AG09319 (cell line): ENCODE results near the gene THNSL1.

Source experiments
- DNase-seq: peaks from one replicate; pipeline ENCODE4 v3.0.0-alpha.2; 2010; ENCODE audit warnings: low read depth; ENCODE audit errors: extremely low read depth
- TF ChIP-seq, protein P1 (sequence below): IDR thresholded peaks from 2 replicates; pipeline ENCODE4 v1.5.1; 2011; ENCODE audit warnings: low read depth, mild to moderate bottlenecking, inconsistent platforms, low read length, moderate library complexity

Gene THNSL1

DNA sequence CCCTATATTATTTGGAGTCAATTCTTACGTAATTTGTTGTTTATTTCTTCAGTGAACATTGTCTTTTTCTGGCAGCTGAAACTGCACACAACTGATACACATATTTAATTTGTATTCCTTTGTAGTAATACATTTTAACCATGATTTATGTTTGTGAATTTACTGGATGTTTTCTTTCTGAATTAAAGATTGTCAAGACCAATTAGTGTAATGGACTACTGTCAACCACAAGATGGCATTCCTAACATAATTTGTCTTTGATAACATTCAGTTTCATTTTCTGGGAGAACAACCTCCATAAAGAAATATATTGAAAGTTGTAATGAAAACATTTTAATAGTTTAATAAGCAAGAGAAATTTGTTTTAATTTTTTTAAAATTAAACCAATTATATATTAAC, 10.1 kb downstream of the THNSL1 start:
- no peak for DNase-seq
- TF ChIP-seq, protein P1, sequence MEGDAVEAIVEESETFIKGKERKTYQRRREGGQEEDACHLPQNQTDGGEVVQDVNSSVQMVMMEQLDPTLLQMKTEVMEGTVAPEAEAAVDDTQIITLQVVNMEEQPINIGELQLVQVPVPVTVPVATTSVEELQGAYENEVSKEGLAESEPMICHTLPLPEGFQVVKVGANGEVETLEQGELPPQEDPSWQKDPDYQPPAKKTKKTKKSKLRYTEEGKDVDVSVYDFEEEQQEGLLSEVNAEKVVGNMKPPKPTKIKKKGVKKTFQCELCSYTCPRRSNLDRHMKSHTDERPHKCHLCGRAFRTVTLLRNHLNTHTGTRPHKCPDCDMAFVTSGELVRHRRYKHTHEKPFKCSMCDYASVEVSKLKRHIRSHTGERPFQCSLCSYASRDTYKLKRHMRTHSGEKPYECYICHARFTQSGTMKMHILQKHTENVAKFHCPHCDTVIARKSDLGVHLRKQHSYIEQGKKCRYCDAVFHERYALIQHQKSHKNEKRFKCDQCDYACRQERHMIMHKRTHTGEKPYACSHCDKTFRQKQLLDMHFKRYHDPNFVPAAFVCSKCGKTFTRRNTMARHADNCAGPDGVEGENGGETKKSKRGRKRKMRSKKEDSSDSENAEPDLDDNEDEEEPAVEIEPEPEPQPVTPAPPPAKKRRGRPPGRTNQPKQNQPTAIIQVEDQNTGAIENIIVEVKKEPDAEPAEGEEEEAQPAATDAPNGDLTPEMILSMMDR = no peak

- TF ChIP-seq, protein P1 = no peak
- no peak for DNase-seq
Measured at GRCh38 chr10:25028711-25029110, 12.3 kb downstream of the THNSL1 start.

GRCh38 chr10:25029519-25029918, 13.1 kb downstream of the THNSL1 start:
- no peak for DNase-seq
- TF ChIP-seq, protein P1 = no peak

DNA sequence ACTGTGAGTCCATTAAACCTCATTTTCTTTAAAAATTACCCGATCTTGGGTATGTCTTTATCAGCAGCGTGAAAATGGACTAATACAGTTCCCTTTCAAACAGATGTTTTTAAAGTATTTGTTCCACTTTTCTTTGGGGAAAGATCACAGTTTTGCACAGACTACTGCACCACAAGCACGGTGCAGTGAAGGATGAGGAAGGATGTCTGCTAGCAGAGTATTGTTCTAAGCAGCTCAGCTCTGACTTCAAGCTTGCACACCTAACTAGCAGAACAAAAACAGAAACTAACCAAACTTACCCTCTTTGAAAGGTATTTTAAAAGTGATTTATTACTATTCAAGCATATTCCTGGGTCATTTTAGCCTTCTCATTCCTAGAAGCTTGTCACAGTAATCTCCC, 20.0 kb downstream of the THNSL1 start:
- DNase-seq = no peak
- TF ChIP-seq, protein P1 = no peak

- TF ChIP-seq, protein P1 = no peak
- no peak for DNase-seq
Measured at GRCh38 chr10:25038325-25038724, 21.9 kb downstream of the THNSL1 start.

- TF ChIP-seq, protein P1 = no peak
- no peak for DNase-seq
Measured at GRCh38 chr10:25039531-25039930, 23.1 kb downstream of the THNSL1 start.

DNA sequence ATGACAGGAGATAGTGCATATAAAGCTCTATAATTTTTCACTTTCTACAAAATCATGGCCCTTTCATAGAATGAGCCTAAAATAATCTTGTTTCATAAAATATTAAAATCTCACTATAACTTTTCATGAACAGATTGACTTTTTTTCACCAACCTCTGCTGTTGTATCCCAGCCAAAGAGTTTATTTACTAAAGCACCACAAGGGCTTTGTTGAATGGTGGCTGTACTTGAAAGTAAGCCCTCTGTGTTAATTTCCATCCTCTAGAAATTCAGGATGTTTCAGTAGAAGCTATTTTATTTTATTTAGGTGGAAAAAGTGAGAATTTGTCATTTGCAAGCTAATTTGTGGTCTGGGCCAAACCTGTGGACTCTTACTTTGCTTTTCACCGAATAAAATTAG, 30.2 kb downstream of the THNSL1 start:
- TF ChIP-seq, protein P1 = no peak
- DNase-seq = no peak
